Measurements from ENCODE around the gene HMGN1.
"Not testable (repeated sequence)": the region's sequence is repeated elsewhere in the genome, so short reads cannot be mapped to it uniquely, and the experiment has no call there.

Gene HMGN1, protein sequence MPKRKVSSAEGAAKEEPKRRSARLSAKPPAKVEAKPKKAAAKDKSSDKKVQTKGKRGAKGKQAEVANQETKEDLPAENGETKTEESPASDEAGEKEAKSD

DNA sequence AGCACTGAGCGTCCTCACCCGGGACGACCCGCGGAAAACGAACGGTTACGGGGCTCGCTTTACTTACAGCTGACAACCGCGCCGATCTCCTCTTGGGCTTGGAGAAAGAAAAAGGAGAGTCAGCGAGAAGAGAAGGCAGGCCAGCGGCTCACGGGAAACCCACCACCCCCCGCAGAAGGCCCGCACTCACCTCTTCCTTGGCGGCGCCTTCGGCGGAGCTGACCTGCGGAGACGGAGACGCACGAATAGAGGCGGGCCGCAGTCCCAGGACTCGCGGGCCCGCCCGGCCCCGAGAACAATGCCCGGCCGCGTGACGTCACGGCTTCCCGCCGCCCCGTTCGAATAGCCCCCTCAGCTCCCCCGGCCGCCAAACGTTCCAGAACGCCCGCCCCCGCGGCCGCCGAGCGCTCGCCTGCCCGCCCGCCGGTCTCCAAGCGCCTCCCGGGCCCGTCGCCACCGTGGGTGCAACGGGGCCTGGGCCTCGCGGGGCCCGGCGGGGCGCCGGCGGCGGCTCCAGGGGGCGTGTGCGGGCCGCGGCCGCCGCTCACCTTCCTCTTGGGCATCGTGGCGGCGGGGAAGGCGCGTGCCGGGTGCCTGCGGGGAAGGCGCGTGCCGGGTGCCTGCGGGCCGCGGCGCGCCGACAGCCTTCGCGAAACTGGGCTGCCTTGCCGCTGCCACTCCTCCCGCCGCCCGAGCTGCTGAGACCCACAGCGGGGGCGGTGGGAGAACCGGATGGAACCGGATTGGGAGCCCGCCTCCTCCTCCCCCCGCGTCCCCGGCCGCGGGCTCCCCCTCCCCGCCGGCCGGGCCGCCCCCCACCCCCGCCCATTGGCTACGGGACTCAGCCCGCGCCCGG is at the start of gene HMGN1:
TSS of gene HMGN1 (minus strand) at position 734 of the 856 bp plus-strand sequence. CDS start at position 563, 171 bp downstream.
- DNase-seq (ENCODE audit: low read depth in 2 of 2) = peak; percentile 81 to 83

DNA sequence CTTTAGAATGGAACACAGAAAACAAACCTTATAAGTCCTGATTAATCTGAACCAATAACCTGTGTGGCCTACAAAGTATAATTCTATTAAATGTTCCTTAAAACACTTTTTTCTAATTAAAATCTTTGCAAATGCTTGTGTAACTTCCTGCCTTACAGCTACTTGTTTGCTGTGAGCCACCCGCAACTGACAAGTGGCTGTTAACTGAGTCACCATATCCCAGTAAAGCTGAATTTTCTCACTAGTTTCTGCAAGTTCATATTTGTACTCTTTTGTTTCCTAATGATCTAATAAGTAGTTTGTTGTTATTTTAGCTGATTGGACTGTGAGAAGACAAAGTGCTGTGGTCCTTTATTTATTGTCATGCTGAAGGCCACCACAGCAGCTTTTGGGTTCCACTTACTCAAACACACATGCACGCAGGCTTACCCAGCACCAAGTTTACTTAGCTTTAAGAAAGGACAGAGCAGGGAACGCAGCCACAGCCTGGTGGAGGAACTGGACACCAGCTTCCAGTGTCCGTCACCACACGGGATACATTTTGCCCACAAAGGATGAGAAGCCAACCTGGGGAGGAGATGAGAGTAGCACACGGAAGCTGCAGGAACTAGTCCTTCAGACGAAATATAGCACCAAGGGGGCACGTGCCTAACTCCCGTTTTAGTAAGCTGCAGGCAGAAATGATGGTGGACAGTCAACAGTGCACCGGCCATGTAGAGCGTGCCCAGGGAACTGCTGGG is 48.9 kb upstream of the HMGN1 start:
- DNase-seq (ENCODE audit: low read depth in 2 of 2) = no peak

DNA sequence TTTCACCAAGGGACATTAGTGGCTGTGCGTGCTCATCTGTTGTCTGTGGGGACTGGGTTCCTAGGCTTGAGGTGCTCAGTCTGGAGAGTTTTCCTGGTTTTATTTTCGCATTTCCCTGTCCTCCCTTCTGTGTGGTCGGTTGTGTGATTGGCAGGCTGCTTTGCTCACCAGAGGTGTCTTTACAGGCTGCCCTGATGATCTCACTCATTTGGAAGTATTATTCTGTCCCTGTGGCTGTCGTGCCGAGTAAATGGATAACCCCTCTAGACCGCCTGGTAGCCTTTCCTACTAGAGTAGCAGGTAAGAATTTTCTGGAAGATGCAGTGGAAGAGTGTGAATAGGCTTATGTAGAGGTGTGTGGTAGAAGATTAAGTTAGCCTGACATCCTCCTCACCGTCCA is 44.1 kb upstream of the HMGN1 start:
- no peak for DNase-seq (ENCODE audit: low read depth in 2 of 2)

DNA sequence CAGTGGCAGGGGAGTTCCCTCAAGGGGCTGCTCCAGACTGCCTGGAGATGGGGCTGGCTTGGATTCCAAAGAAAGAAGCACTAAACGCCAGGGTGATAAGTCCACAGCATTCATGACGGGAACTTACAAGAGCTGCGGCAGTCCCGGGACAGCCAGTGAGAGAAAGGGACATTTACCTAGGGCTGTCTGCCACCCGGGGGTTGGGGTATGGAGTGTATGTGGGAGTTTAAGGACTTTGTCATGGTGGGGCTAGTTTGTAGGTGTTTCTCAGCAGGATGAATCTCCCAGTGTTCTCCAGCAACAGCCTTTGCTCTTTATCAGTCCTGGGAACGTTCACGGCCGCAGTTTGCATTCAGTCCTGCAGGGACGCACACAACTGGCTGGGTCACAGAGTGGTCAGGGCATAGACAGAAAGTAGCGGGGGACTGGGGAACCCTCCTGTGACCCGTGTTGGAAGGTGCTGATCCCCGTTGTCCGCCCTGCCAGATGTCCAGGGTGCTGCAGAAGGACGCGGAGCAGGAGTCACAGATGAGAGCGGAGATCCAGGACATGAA is 41.4 kb upstream of the HMGN1 start:
- DNase-seq (ENCODE audit: low read depth in 2 of 2) = no peak

DNA sequence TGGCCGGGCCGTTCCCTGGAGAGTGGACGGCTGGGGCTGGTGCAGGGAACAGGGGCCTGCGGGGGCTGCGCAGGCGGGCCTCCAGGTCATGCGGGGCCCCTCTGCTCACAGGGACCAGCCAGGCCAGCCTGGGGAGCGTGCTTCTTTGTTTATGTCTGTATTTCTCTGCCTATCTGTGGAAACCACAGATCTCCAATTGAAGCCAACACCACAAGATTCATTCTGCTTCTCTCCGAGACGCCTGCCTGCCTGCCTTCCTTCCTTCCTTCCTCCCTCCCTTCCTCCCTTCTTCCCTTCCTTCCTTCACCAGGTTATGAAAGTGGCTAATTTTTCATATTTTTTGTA is 39.9 kb upstream of the HMGN1 start:
- no peak for DNase-seq (ENCODE audit: low read depth in 2 of 2)

DNA sequence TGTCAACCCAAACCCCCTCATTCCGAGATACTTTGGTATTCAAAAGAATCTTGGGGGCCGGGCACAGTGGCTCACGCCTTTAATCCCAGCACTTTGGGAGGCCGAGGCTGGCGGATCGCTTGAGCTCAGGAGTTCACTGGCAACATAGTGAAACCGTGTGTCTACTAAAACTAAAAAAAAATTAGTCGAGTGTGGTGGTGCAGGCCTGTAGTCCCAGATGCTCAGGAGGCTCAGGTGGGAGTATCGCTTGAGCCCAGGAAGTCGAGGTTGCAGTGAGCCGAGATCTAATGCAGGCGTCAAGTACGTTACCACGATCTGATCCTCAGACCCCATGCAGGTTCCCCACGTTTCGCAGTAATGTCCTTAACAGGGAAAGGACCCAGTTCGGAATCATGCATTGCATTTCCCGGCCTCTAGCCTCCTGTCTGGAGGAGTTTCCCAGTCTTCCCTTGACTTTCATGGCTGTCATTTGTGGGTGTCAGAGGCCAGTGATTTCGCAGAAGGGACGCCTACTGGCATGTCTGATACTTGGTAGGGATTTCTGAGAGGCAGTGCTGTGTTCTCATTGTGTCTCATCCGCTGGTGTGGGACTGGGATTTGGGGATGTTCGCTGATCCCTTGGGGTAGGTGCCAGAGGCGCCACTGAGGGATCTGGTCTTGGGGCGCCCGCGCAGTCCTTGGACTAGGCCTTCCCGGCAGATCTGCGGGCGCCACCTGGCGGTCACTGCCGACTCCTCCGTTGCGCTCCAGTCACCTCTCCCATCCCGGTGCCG is 39.3 kb upstream of the HMGN1 start:
- peak; percentile 66 to 69 for DNase-seq (ENCODE audit: low read depth in 2 of 2)

DNA sequence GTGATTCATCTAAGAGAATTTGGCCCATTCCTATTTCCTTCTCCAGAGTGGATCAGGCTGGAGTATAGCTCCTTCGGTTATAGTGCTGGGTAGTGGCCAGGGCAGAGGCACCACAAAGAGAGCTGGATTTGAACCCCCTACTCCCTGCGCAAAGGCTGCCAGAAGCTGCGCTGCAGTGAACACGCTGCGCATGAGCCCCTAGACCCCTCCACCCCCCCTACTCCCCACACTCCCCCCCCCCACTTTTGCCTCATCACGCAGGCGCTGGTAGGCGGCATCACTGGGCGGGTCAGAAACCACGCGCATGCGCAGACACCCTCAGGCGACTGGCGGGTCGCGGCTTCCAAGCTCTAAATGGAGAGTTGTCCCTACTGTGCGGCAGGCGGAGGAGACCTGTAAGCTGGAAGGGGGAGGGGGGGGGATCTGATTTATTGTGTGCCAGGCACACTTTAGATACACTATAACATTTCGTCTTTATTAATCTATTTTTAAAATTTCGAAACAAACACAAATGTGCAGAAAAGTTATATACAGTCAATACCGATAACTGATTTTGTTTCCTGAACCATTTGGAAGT is 38.7 kb upstream of the HMGN1 start:
- peak; percentile 73 to 79 for DNase-seq (ENCODE audit: low read depth in 2 of 2)

DNA sequence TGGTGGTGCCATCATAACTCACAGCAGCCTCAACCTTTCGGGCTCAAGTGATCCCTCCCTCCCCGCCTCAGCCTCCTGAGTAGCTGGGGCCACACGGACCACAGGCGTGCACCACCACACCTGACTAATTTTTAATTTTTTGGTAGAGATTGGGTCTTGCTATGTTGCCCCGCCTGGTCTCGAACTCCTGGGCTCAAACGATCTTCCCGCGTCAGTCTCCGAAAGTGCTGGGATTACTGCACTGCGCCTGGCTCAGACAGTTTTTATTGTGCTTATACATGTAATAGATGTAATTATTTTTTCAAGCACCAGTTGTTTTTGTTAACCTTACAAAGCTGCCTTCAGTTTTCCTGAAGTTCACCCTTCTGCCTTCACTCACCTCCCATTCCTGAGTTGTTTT is 38.0 kb upstream of the HMGN1 start:
- no peak for DNase-seq (ENCODE audit: low read depth in 2 of 2)

DNA sequence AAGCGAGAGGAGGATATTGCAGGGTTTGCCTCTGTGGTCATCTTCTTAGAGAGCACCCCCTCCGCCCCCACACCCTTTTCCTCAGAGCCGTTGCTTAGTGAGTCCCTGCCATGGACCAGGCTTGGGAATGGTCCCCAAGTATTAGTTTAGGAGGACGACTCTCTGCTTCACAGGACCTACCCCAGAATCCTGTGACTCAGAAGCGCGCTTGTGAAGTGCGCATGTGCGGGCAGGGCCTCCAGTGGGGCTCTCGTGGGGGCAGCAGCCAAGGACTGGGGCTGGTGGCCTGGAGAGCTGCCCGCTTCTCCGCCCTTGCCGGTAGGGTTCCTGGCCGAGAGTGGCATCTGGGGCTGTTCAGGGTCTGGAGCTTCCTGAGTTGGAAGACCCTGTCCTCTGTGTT is 37.3 kb upstream of the HMGN1 start:
- DNase-seq (ENCODE audit: low read depth in 2 of 2) = no peak

DNA sequence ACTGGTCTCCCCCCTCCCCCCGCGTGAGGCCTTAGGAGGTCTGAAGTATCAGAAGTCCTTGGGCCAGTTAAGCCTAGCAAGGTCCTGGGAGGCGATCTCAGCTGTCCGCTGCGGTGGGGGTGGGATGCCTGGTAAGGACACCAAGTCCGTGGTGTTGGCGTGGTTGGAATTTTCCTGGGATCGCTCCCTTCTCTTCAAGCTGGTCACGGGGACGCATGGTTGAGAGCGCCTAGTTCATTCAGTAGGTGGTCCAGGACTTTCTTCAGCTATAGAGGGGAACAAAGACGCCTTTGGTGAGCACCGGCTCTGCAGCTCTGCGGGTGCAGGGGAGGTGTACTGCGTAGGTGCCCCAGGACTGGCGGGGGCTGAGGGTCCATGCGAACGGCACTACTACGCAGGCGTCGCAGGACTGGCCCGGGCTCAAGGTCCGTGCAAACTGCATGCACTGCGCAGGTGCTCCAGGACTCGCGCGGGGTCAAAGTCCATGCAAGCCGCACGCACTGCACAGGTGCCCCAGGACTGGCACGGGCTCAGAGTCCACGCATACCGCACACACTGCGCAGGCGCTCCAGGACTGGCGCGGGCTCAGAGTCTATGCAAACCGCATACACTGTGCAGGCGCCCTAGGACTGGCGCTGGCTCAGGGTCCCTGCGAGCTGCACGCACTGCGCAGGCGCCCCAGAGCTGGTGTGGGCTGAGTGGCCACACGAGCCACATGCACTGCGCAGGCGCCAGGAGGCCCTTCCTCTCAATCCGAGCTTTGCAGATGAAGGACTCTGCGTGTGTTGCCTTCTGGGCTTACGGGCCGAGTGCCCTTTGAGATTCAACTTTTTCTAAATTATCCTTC is 36.6 kb upstream of the HMGN1 start:
- peak in 1 of 2 donors; percentile 16 for DNase-seq (ENCODE audit: low read depth in 2 of 2)

DNA sequence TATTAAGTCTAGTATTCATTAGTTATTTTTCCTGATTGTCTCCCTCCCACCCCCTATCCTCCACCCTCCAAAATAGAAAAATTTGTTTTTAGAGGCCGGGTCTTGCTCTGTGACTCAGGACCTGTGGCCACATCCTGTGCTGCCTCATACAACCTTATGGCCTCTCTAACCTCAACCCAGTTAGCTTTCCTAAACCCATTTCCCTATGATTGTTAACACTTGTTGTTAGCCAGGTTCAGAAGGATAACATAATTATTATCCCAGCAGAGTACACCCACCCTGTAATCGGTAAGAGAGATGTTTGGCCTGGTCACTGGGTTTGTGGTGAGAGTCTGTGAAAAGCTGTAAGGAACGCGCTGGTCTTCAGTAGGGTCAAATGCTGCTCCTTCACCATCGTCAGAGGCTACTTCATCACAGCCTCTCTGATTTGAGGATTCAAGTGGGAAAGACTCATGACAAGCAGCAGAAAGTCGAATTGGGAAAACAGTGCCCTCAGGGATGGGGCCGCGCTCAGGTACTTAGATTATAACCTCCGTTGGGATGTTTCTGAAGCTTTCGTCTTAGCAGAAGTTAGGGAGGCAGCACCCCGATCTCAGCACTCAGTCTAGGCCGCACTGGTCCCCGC is 35.9 kb upstream of the HMGN1 start:
- no peak for DNase-seq (ENCODE audit: low read depth in 2 of 2)

DNA sequence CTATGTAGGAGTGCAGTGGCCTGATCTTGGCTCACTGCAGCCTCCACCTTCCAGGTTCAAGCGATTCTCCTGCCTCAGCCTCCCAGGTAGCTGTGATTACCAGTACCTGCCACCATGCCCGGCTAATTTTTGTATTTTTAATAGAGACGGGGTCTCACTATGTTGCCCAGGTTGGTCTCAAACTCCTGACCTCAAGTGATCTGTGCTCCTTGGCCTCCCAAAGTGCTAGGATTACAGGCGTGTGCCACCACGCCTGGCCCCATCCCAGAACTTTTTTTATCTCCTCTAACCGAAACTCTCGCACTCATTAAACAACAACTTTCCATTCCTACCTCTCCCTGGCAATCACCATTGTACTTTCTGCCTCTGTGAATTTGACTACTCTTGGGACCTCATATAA is 33.2 kb upstream of the HMGN1 start:
- not testable (repeated sequence) for DNase-seq (ENCODE audit: low read depth in 2 of 2)

DNA sequence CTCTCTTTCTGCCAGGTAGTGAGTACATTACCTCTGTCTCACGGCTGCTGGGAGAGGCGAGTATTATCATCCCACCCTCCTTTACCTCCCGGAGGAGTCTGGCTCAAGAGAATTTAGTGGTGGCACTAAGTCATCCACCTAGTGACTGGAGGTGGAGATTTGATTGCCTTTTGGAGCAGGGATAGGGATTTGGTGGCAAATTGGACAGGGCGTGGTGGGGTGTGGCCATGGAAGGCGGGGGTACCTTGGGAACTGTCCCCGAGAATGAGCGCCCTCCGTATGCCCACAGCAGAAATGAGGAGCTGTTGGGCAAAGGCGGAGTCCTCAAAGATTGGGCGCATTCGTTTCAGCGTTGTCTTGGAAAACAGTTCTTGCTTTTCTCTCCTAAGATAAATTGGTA is 32.1 kb upstream of the HMGN1 start:
- DNase-seq (ENCODE audit: low read depth in 2 of 2) = no peak

DNA sequence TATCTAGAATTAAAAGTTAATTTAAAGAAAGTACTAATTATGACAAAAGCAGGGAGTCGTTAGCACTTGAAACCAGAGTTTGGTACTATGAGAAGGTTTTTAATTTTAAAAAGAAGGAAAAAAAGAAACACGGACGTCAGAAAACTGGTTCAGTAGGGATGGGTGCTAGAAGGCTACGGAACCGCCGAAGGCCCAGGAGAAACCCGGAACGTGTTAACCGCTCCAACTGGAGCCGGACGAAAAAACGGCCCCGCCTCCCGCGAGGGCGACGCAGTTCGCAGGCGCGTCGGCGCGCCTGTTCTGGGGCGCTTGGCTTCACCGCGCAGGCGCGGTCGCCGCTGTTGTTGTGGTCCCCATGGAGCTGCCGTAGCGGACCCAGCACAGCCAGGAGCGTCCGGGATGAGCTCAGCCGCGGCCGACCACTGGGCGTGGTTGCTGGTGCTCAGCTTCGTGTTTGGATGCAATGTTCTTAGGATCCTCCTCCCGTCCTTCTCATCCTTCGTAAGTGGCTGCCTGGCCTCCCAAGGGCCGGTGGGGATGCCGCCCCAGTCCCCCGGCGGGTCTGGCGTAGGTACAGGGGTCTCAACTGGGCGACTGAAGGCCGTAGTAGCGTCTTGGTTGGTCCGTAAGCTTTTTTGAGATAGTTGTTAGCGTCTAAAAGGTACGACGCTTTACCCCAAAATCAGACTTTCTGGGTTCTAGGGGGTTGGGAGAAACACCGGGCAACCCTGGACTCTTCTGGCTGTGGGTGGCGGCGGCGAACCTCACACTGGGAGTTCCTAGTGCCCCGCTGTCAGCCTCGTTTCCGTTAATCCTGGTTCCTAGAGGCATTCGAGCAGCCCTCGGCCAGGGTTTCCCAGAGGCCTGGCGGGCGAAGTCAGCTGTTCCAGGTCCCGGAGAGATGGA is 31.4 kb upstream of the HMGN1 start:
- DNase-seq (ENCODE audit: low read depth in 2 of 2) = peak; percentile 68 to 76

DNA sequence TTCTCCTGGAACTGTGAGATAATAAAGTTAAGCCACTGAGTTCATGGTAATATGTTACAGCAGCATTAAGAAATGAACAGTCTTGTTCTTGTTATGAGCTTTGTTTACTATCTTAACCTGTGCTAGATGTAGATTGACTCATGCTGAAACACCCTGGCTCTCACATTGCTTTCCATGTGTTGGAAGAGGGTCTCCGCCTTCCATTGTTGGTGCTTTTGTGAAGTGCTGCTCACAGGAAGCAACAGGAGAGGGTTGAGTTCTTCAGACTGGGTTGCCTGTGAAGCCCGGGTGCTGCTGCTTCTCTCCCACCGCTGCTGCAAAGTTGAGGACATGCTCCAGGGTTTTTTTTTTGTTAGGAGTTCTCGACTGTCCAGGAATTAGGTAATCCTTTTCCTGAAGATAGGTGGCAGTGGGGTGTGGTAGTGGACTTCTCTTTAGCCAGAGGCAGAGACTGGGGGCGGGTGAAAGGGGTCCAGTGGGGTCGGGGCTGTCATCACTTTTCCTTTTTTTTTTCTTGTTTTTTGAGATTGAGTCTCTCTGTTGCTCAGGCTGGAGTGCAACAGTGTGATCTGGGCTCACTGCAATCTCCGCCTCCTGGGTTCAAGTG is 28.7 kb upstream of the HMGN1 start:
- no peak for DNase-seq (ENCODE audit: low read depth in 2 of 2)

DNA sequence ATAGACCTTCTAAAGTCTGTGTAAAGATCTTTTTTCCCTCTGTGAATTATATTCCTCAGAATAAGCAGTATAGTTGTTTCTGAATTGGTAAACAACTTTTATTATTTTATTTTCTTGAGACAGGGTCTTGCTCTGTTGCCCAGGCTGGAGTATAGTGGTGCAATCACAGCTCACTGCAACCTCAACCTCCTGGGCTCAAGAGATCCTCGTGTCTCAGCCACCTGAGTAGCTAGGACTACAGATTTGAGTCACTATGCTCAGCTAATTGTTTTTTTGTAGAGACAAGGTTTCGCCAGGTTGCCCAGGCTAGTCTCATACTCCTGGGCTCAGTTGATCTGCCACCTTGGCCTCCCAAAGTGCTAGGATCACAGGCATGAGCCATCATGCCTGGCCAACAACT is 26.6 kb upstream of the HMGN1 start:
- no peak for DNase-seq (ENCODE audit: low read depth in 2 of 2)

DNA sequence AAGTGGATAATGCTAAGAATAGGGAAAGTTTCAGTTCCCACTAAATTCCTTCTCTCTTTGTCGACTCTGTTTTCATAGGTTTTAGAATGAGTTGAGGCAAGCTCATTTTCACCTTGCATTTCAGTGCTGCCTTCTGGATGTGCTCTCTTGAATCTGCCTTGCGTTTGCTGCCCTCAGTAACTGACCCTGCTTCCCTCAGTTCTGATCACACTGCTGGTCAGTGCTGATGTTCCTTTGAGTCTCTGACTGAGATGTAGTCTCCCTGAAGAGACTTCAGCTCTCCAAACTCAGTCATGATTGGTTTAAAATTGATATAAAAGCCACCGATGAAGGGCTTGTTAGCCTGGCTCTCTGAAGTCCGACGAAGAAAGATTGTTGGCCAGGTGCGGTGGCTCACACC is 25.2 kb upstream of the HMGN1 start:
- DNase-seq (ENCODE audit: low read depth in 2 of 2) = no peak

DNA sequence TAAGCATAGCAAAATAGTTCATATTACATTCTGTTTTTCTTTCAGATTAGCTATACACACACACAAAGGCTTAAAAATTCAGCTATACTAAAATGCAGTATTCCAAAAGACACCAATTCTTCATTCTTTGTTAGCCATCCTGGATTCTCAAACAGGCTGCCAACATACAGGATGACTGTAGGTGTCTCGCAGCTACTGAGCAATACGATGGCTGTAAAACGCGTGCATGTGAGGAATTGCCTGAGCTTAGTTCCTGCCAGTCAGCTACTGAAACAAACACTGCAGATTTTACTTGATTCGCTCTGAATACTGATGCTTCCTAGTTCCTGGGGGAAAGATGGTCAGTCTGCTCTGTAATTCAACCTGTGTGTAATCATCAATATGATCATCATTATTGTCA is 24.7 kb upstream of the HMGN1 start:
- DNase-seq (ENCODE audit: low read depth in 2 of 2) = no peak

DNA sequence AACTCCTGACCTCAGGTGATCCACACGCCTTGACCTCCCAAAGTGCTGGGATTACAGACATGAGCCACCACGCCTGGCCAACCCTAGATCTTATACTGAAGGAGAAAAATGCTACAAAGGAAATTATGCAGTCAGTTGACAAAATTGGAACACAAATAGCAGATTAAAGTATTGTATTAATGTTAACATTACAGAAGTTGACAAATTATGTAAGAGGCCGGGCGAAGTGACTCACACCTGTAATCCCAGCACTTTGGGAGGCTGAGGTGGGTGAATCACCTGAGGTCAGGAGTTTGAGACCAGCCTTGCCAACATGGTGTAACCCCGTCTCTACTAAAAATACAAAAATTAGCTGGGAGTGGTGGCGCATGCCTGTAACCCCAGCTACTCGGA is 21.0 kb upstream of the HMGN1 start:
- not testable (repeated sequence) for DNase-seq (ENCODE audit: low read depth in 2 of 2)
